CD4-positive, alpha-beta T cell treated with Interleukin-10 for 1 hour (primary cell): Measurements from ENCODE around the gene FAS.

Source experiments
- DNase-seq: peaks from one replicate; pipeline ENCODE4 v3.0.0-alpha.2; 2020

The FAS gene

DNA sequence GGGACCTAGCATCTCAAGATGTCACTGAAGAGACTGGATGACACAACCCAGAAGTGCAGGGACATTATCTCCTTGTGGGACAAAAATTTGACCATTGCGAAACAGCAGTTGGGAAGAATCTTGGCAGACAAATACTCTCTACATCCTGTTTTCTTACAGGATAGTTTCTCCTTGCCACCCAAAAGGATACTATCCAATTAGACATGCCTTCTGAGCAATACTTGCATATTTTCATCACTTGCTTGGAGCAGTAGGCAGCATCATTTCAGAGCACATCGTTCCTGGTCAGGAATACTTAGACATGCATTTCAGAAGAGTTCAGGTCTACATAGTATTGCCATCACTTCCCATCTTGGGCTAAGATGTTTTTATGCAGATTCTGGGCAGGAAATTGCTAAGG is 56.8 kb downstream of the FAS start:
- no peak for DNase-seq

DNA sequence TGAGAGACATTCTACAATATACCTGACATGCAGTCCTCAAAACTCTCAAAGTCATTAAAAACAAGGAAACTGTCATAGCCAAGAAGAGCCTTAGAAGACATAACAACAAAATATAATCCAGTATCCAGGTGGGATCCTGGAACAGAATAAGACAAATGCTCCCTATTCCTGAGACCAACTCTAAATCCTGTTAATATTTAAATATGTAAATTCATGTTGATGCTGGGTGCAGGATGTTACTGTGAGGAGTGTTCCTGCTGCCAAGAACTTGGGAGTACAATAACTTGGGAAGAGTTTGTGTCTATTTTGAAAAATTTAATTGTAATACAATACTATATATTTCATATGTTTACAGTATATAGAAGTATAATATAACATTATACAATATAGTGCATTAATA is 61.0 kb downstream of the FAS start:
- no peak for DNase-seq

DNA sequence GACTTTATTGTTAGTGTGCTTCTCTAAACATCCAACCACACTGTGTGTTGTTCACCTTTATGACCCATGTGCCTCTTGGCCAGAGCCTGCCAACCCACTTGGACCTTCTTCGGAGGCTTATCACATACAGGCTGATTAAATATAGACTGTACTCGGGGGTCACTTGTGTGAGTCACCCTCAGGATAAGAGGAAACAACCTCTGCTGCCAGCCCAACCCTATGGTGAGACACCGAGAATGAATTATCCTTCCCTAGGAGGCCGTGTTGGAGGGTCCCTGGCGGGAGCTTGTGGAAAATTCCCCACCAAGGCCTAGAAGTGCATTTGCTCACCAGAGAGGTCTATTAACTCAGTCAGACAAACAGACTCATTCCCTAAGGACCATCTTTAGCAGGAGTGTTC is 63.0 kb downstream of the FAS start:
- no peak for DNase-seq

DNA sequence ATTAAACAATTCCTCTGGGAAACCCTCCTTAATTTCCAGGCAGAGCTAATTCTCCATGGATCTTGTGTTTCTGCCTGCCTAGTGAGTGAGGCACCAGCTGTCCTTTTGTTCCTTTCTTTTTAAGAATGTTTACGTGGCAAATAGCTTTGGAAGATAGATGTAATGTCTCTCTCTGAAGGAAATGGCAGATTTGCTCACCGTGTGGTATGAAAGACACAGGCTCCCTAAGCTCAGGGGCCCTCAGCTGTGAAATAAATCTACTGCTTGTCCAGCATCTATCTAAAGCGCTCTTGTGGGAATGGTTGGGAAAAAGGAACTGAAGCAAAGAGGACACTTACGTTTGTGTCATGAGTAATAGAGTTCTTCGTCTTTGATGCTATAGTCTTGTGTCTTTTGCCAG is 64.6 kb downstream of the FAS start:
- DNase-seq = no peak

DNA sequence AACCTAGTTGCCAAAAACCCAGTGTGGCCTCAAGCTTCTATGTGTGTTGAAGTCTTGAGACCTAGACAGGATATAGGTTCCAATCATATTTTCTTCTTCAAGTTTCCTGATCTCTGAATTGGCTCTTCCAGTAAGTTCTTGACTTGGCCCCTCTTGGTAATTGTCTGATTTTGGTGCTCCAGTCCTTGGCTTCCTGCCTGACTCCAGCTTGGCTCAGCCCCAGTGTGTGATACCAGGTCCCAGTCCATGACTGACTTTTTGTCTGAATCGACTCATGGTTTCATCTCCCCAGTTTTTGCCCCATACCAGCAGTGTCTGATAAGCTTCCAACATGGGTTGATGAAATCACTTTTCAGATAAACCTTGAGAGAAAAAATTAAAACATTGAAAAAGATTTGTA is 72.3 kb downstream of the FAS start:
- DNase-seq = no peak

DNA sequence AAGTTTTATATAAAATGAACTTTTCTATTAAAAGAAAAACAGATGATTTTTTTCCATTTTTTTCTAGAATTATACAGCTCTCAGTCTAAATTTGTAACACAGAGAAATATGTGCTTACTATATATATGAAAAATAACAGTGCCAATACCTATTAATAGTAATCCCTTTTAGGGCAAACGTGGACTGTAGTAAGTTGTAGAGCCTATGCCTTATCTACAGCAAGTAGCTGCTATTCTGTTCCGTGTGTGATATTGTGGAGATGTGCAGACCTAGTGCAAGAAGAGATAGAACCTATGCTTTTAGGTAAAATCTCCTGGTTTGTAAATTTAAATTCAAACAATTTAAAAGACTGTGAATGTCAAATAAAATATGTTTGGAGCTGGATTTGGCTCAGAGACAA is 72.9 kb downstream of the FAS start:
- DNase-seq = no peak

DNA sequence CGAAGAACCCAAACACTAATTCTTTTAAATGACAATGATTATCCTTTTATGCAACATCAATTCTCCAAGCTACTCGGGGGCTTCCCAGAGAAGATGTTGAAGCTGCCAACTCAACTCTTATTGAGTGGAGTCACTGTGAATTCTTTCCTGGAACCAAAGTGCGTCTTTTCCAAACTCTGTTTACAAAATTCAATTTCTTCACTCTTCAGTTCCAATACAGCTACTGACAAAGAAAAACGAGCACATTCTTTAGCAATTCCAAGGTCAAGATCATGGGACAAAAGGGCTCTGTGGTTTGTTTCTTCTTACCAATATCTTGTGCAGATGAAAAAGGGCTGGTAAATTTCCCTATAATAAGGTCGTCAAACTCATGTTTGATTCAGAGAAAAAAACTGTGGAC is 74.2 kb downstream of the FAS start:
- no peak for DNase-seq
